ENCODE measurements around the gene NONO. TPM values are rescaled to one million over a fixed set of nuclear protein-coding genes. Genes with fewer than 3 reads are reported as not detected.
"Not testable (repeated sequence)": the region's sequence is repeated elsewhere in the genome, so short reads cannot be mapped to it uniquely, and the experiment has no call there.

Gene NONO
- total RNA-seq, 2 experiments from 2014 or later: 481 to 680 TPM

- POLR2A ChIA-PET: interaction anchor here (0.6 kb wide), 1 partner anchor 26 kb away, joined by 3 read pairs; no protein-coding TSS in a partner anchor
- H3K4me1 Mint-ChIP-seq: peaks cover 22% of the 10 kb centered on the region
- CTCF ChIA-PET, H3K9me3 Mint-ChIP-seq, H3K27ac Mint-ChIP-seq, H3K4me3 Mint-ChIP-seq, H3K27me3 Mint-ChIP-seq, DNase-seq: not testable (repeated sequence)
- H3K36me3 Mint-ChIP-seq (ENCODE audit: low read depth): peaks cover 64% of the 10 kb centered on the region
These were observed 17.1 kb downstream of the NONO start for GRCh38 chrX:71300495-71300894.

GRCh38 chrX:71301195-71301924, 17.9 kb downstream of the NONO start, which contains the start of gene ITGB1BP2:
Gene ITGB1BP2, plus strand, starts transcription at chrX:71301750. Its CDS starts 57 bp downstream, at chrX:71301807.
- Mint-ChIP-seq H3K4me3 (no peak within 1 kb of the TSS), H3K9me3 (no peaks in the 10 kb centered on the region), H3K4me1 (peaks cover 22% of the 10 kb centered on the region), H3K27me3 (no peaks in the 10 kb centered on the region), H3K36me3 (ENCODE audit: low read depth) (peaks cover 60% of the 10 kb centered on the region), H3K27ac (peak within 1 kb of the TSS; percentile 41)
- DNase-seq: no peak
- ChIA-PET CTCF (interaction anchor here (0.6 to 1.1 kb wide), 3 partner anchors 13 to 22 kb away, joined by 3 read pairs; no protein-coding TSS in a partner anchor), POLR2A (no interaction called here)

GRCh38 chrX:71302461-71303213, 19.2 kb downstream of the NONO start:
- no peaks in the 10 kb centered on the region for H3K9me3 Mint-ChIP-seq
- H3K36me3 Mint-ChIP-seq (ENCODE audit: low read depth): peaks cover 47% of the 10 kb centered on the region
- ChIA-PET POLR2A (no interaction called here), CTCF (interaction anchor here (1.1 kb wide), 1 partner anchor 13 kb away, joined by 3 read pairs; no protein-coding TSS in a partner anchor)
- no peaks in the 10 kb centered on the region for H3K27me3 Mint-ChIP-seq
- no peak for DNase-seq
- peaks cover 22% of the 10 kb centered on the region for H3K4me1 Mint-ChIP-seq
- no peak overlapping the region for H3K27ac Mint-ChIP-seq
- no peak overlapping the region for H3K4me3 Mint-ChIP-seq

GRCh38 chrX:71304561-71304960, 21.1 kb downstream of the NONO start:
- Mint-ChIP-seq H3K4me1 (peaks cover 22% of the 10 kb centered on the region), H3K36me3 (ENCODE audit: low read depth) (peaks cover 39% of the 10 kb centered on the region), H3K27ac (peak overlapping the region; percentile 60), H3K9me3 (no peaks in the 10 kb centered on the region), H3K27me3 (no peaks in the 10 kb centered on the region), H3K4me3 (no peak overlapping the region)
- ChIA-PET CTCF (no interaction called here), POLR2A (no interaction called here)
- no peak for DNase-seq

GRCh38 chrX:71315917-71316316, 32.5 kb downstream of the NONO start:
- Mint-ChIP-seq H3K4me1 (no peaks in the 10 kb centered on the region), H3K27me3 (no peaks in the 10 kb centered on the region), H3K9me3 (no peaks in the 10 kb centered on the region), H3K27ac (no peak overlapping the region), H3K36me3 (ENCODE audit: low read depth) (peaks cover 8% of the 10 kb centered on the region), H3K4me3 (no peak overlapping the region)
- ChIA-PET POLR2A (no interaction called here), CTCF (interaction anchor here (1.0 kb wide), 1 partner anchor 14 kb away, joined by 3 read pairs; the partner anchor contains the start of gene ITGB1BP2)
- DNase-seq: no peak

GRCh38 chrX:71316959-71317358, 33.5 kb downstream of the NONO start:
- H3K27ac Mint-ChIP-seq; H3K36me3 Mint-ChIP-seq (ENCODE audit: low read depth); H3K27me3 Mint-ChIP-seq; H3K4me1 Mint-ChIP-seq; CTCF ChIA-PET; H3K9me3 Mint-ChIP-seq; DNase-seq; POLR2A ChIA-PET; H3K4me3 Mint-ChIP-seq: not testable (repeated sequence)

GRCh38 chrX:71320126-71320525, 36.7 kb downstream of the NONO start:
- Mint-ChIP-seq H3K36me3 (ENCODE audit: low read depth) (peaks cover 14% of the 10 kb centered on the region), H3K27ac (no peak overlapping the region), H3K4me3 (no peak overlapping the region), H3K27me3 (no peaks in the 10 kb centered on the region), H3K4me1 (no peaks in the 10 kb centered on the region), H3K9me3 (no peaks in the 10 kb centered on the region)
- no peak for DNase-seq
- POLR2A ChIA-PET: no interaction called here
- CTCF ChIA-PET: no interaction called here

- no peak for DNase-seq
- Mint-ChIP-seq H3K4me3 (no peak overlapping the region), H3K36me3 (ENCODE audit: low read depth) (peaks cover 17% of the 10 kb centered on the region), H3K9me3 (peaks cover 2% of the 10 kb centered on the region), H3K4me1 (no peaks in the 10 kb centered on the region), H3K27ac (no peak overlapping the region), H3K27me3 (no peaks in the 10 kb centered on the region)
- ChIA-PET POLR2A (no interaction called here), CTCF (no interaction called here)
These were observed 38.3 kb downstream of the NONO start for GRCh38 chrX:71321731-71322130.

GRCh38 chrX:71324452-71324851, 41.0 kb downstream of the NONO start:
- DNase-seq, H3K4me3 Mint-ChIP-seq, H3K27ac Mint-ChIP-seq, H3K27me3 Mint-ChIP-seq, H3K4me1 Mint-ChIP-seq, H3K9me3 Mint-ChIP-seq, POLR2A ChIA-PET: not testable (repeated sequence)
- CTCF ChIA-PET: interaction anchor here (1.0 to 1.2 kb wide), 3 partner anchors 29 to 41 kb away, joined by 3 read pairs; partner anchors contain the start of gene NONO
- H3K36me3 Mint-ChIP-seq (ENCODE audit: low read depth): peaks cover 21% of the 10 kb centered on the region

- Mint-ChIP-seq H3K9me3 (peaks cover 5% of the 10 kb centered on the region), H3K36me3 (ENCODE audit: low read depth) (peaks cover 19% of the 10 kb centered on the region), H3K4me3 (no peak overlapping the region), H3K27ac (no peak overlapping the region), H3K27me3 (no peaks in the 10 kb centered on the region), H3K4me1 (no peaks in the 10 kb centered on the region)
- ChIA-PET CTCF (no interaction called here), POLR2A (interaction anchor here (0.5 kb wide), 1 partner anchor 26 kb away, joined by 3 read pairs; no protein-coding TSS in a partner anchor)
- DNase-seq: no peak
These were observed 43.0 kb downstream of the NONO start for GRCh38 chrX:71326394-71326793.

GRCh38 chrX:71349151-71349665, 65.8 kb downstream of the NONO start:
- H3K36me3 Mint-ChIP-seq (ENCODE audit: low read depth); H3K4me1 Mint-ChIP-seq; H3K27ac Mint-ChIP-seq; H3K4me3 Mint-ChIP-seq; POLR2A ChIA-PET; H3K9me3 Mint-ChIP-seq; H3K27me3 Mint-ChIP-seq; DNase-seq: not testable (repeated sequence)
- CTCF ChIA-PET: interaction anchor here (0.6 kb wide), 1 partner anchor 37 kb away, joined by 3 read pairs; no protein-coding TSS in a partner anchor

GRCh38 chrX:71349867-71350266, 66.4 kb downstream of the NONO start:
- POLR2A ChIA-PET; H3K36me3 Mint-ChIP-seq (ENCODE audit: low read depth); H3K27me3 Mint-ChIP-seq; H3K4me3 Mint-ChIP-seq; H3K27ac Mint-ChIP-seq; H3K4me1 Mint-ChIP-seq; H3K9me3 Mint-ChIP-seq; DNase-seq; CTCF ChIA-PET: not testable (repeated sequence)
